GM06990 (cell line): ENCODE results near the gene ORAI1.
"Not testable (repeated sequence)": the region's sequence is repeated elsewhere in the genome, so short reads cannot be mapped to it uniquely, and the experiment has no call there.

ENCODE experiments used
- DNase-seq: peaks from one replicate; pipeline ENCODE4 v3.0.0-alpha.2; 2011; ENCODE audit not compliant: insufficient read length; ENCODE audit errors: extremely low read depth
- H3K27me3 ChIP-seq: replicated peaks from 2 replicates; pipeline ENCODE4 v1.6.0; 2011; ENCODE audit warnings: low read length; ENCODE audit not compliant: control insufficient read depth, insufficient read depth
- H3K36me3 ChIP-seq: 2 replicates; pipeline ENCODE4 v1.5.1; 2011; ENCODE audit warnings: low read length; ENCODE audit not compliant: control insufficient read depth, insufficient read depth
- H3K4me3 ChIP-seq: replicated peaks from 2 replicates; pipeline ENCODE4 v1.5.1; 2011; ENCODE audit warnings: low read depth, mild to moderate bottlenecking, control low read depth, low read length
- TF ChIP-seq, protein P1 (sequence below): IDR thresholded peaks from 2 replicates; pipeline ENCODE4 v1.5.1; 2011; ENCODE audit warnings: low read length, control low read depth, mild to moderate bottlenecking, inconsistent platforms; ENCODE audit not compliant: insufficient read depth, poor library complexity, severe bottlenecking

The ORAI1 gene

GRCh38 chr12:121628037-121628436 lies 1.7 kb downstream of the ORAI1 start:
- TF ChIP-seq, protein P1, sequence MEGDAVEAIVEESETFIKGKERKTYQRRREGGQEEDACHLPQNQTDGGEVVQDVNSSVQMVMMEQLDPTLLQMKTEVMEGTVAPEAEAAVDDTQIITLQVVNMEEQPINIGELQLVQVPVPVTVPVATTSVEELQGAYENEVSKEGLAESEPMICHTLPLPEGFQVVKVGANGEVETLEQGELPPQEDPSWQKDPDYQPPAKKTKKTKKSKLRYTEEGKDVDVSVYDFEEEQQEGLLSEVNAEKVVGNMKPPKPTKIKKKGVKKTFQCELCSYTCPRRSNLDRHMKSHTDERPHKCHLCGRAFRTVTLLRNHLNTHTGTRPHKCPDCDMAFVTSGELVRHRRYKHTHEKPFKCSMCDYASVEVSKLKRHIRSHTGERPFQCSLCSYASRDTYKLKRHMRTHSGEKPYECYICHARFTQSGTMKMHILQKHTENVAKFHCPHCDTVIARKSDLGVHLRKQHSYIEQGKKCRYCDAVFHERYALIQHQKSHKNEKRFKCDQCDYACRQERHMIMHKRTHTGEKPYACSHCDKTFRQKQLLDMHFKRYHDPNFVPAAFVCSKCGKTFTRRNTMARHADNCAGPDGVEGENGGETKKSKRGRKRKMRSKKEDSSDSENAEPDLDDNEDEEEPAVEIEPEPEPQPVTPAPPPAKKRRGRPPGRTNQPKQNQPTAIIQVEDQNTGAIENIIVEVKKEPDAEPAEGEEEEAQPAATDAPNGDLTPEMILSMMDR = no peak
- no peak for DNase-seq
- Histone ChIP-seq H3K36me3 (peaks cover 2% of the 10 kb centered on the region), H3K27me3 (no peaks in the 10 kb centered on the region), H3K4me3 (peak overlapping the region; percentile 89)

GRCh38 chr12:121628536-121628935 lies 2.2 kb downstream of the ORAI1 start:
- Histone ChIP-seq H3K27me3 (no peaks in the 10 kb centered on the region), H3K36me3 (peaks cover 2% of the 10 kb centered on the region), H3K4me3 (peak overlapping the region; percentile 89)
- no peak for DNase-seq
- TF ChIP-seq, protein P1 = no peak

DNA sequence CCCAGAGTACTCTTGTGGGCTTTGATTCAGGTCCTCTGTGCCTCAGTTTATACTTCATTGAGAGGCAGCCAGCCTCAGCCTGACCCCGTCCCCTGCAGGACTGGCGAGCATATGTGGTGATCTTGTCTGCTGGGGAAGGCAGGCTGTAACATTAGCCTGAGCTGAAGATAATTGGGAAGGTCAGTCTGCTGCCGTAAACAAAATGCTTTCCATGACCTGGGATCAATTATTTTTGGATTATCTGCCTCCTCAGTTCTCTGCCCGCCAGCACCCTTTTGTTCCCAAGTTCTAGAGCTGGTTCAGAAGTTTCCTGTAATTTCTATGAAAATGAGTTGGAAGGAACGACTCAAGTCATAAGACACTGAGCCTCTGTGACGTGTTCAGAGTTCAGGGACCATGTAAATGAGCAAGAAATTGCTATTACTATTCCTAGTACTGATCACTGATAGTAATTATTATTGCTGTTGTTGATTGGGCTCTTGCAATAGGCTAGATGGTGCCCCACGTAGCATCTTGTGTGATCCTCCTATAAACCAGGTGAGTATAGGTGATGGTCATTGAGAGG lies 4.5 kb downstream of the ORAI1 start:
- Histone ChIP-seq H3K4me3 (no peak overlapping the region), H3K36me3 (peaks cover 2% of the 10 kb centered on the region), H3K27me3 (no peaks in the 10 kb centered on the region)
- TF ChIP-seq, protein P1 = no peak
- no peak for DNase-seq

- H3K36me3 ChIP-seq = peaks cover 2% of the 10 kb centered on the region
- TF ChIP-seq, protein P1 = no peak
- no peak overlapping the region for H3K4me3 ChIP-seq
- no peak for DNase-seq
- no peaks in the 10 kb centered on the region for H3K27me3 ChIP-seq
Measured at GRCh38 chr12:121632069-121632970, 6.0 kb downstream of the ORAI1 start.

- not testable (repeated sequence) for H3K27me3 ChIP-seq, DNase-seq, H3K4me3 ChIP-seq, H3K36me3 ChIP-seq
Measured at GRCh38 chr12:121633833-121634196, 7.5 kb downstream of the ORAI1 start.

DNA sequence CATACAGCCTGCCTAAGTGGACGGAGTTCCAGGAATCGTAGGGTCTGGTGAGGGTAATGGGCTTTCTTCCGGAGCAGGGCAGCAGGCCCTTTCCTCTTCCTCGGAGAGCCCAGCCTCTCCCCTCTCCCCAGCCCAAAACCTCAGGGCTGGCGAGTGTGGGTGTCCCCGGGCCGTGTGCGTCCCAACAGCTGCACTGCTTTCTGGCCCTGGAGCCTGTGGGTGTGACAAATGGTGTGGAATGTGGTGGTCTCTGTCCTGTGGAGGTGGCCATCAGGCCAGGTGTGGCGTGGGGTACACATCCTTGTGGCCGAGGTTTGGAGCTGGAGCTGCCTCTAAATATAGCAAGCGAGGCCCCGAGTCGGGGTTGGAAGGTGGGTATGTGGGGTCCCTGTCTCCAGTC lies 8.5 kb downstream of the ORAI1 start:
- Histone ChIP-seq H3K4me3 (no peak overlapping the region), H3K36me3 (peaks cover 2% of the 10 kb centered on the region), H3K27me3 (no peaks in the 10 kb centered on the region)
- TF ChIP-seq, protein P1 = no peak
- no peak for DNase-seq
